Body of pancreas (tissue), 4 donors: Measurements from ENCODE around the gene GALNTL6. TPM values are rescaled to one million over a fixed set of nuclear protein-coding genes. Genes with fewer than 3 reads are reported as not detected.

Experiments used
- ATAC-seq: fragments of 150-250 bp; one replicate; pipeline ENCODE4 v1.9.1; 2016
- DNase-seq, 4 donors: peaks; one replicate each; pipeline ENCODE4 v3.0.0-alpha.2; 2019
- H3K27ac ChIP-seq, 4 donors: fragments of 200-600 bp; sonication (generic); 1 replicate in 3 of 4; 2 replicates in 1 of 4; pipeline versions ENCODE4 v1.5.1 to v1.6.1; 2016 to 2019; ENCODE audit warnings: mild to moderate bottlenecking in 1 of 4, mixed read lengths in 1 of 4, moderate library complexity in 1 of 4
- H3K27me3 ChIP-seq, 2 donors: fragments of 200-600 bp; sonication (generic); one replicate each; pipeline ENCODE4 v1.6.0; 2016; ENCODE audit warnings: mild to moderate bottlenecking in 1 of 2
- H3K36me3 ChIP-seq, 2 donors: fragments of 200-600 bp; sonication (generic); replicated peaks in 1 of 2; 2 replicates each; pipeline ENCODE4 v1.5.1; 2016; ENCODE audit warnings: low read depth in 2 of 2; ENCODE audit not compliant: insufficient read depth in 1 of 2
- H3K4me1 ChIP-seq: fragments of 200-600 bp; sonication (generic); one replicate; pipeline ENCODE4 v1.6.0; 2016
- H3K4me3 ChIP-seq, 2 donors: fragments of 200-600 bp; sonication (generic); 1 replicate in 1 of 2; 2 replicates in 1 of 2; pipeline ENCODE4 v1.5.1; 2016 to 2019
- H3K9me3 ChIP-seq, 3 donors: fragments of 200-600 bp; sonication (generic); 1 replicate in 2 of 3; 2 replicates in 1 of 3; pipeline ENCODE4 v1.5.1; 2016
- POLR2A ChIP-seq, 3 donors: fragments of 450-650 bp; IDR thresholded peaks; one replicate each; pipeline ENCODE4 v1.6.1; 2016; ENCODE audit warnings: antibody characterized with exemption in 3 of 3, mild to moderate bottlenecking in 2 of 3
- WGBS, 2 donors: methylation state at CpG; one replicate each; pipeline ENCODE4 v1.1.5; 2017; 5-methylcytosine and 5-hydroxymethylcytosine counted together
- intact Hi-C: fragments of 100-400 bp; cut with DNase I; formaldehyde crosslinking; loops from one replicate; pipeline ENCODE4 v1.15.1; 2023
- total RNA-seq, 2 donors: library from RNA; depleted of rRNA; stranded (reverse); fragments of >200 nt; gene quantifications; one replicate each; pipeline ENCODE4 v1.1.0, GENCODE V29; 2016
- TF ChIP-seq, protein P1 (sequence below), 7 experiments: fragments of 450-650 bp in 4 of 7; fragments of 200-600 bp in 3 of 7; sonication (generic) in 3 of 7; IDR thresholded peaks; one replicate each; pipeline ENCODE4 v1.5.1; 2016 to 2019; ENCODE audit warnings: antibody characterized with exemption in 7 of 7

The GALNTL6 gene
- total RNA-seq, 2 donors from 2014 or later: 0.26 TPM; not detected in 1

DNA sequence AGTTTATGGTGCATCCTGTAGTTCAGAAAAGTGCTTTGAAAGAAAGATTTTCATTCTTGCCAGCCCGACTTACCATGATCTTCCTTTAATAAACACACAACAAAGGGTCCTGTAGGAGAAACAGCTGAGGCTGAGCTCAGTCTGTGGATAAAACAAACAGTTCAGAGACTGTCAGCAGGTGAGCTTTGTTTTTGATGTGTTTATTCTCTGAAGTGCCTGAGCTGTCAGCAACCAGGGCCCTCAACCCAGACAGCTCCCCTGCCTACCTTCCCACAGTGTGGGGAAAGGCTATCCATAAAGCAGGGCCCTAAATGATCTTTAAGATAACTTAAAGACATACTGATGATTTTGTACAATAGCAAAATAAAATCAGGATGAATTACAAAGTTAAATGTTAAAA lies 896.2 kb downstream of the GALNTL6 start:
- TF ChIP-seq, protein P1, sequence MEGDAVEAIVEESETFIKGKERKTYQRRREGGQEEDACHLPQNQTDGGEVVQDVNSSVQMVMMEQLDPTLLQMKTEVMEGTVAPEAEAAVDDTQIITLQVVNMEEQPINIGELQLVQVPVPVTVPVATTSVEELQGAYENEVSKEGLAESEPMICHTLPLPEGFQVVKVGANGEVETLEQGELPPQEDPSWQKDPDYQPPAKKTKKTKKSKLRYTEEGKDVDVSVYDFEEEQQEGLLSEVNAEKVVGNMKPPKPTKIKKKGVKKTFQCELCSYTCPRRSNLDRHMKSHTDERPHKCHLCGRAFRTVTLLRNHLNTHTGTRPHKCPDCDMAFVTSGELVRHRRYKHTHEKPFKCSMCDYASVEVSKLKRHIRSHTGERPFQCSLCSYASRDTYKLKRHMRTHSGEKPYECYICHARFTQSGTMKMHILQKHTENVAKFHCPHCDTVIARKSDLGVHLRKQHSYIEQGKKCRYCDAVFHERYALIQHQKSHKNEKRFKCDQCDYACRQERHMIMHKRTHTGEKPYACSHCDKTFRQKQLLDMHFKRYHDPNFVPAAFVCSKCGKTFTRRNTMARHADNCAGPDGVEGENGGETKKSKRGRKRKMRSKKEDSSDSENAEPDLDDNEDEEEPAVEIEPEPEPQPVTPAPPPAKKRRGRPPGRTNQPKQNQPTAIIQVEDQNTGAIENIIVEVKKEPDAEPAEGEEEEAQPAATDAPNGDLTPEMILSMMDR (IDR thresholded peaks at IDR 0.05): no peak
- TF ChIP-seq POLR2A (IDR thresholded peaks at IDR 0.05): no peak
- no peak for ATAC-seq
- DNase-seq: no peak
- H3K4me3 ChIP-seq: no peak overlapping the region
- no peaks in the 10 kb centered on the region for H3K4me1 ChIP-seq
- H3K9me3 ChIP-seq: no peaks in the 10 kb centered on the region
- 14 to 21% methylated on average over 1 of the region's 1 CpG for WGBS, 2 donors
- H3K27ac ChIP-seq: no peak overlapping the region
- intact Hi-C loops: no loop called here
- no peaks in the 10 kb centered on the region for H3K36me3 ChIP-seq
- H3K27me3 ChIP-seq: no peaks in the 10 kb centered on the region

DNA sequence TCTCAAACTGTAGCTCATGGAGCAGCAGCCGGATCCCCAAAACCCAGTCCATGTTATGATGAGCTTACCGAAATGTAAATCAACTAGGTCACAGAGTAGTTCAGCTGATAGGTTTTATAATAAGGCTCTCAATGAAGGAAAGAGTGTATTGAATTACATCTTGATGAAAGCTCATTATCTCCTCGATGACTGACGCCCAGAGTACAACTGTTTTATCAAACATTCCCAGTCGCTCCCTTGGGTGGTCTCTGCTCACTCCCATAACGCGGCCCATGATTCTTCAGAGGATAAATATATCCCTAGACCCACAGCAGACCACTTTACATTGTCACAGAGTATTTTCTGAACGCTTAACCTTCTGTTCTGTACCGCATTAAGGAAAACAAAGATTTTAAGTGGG lies 903.1 kb downstream of the GALNTL6 start:
- no peak for TF ChIP-seq POLR2A (IDR thresholded peaks at IDR 0.05)
- TF ChIP-seq, protein P1 (IDR thresholded peaks at IDR 0.05): no peak
- Histone ChIP-seq H3K9me3 (no peaks in the 10 kb centered on the region), H3K27ac (no peak overlapping the region), H3K4me3 (no peak overlapping the region), H3K4me1 (no peaks in the 10 kb centered on the region), H3K36me3 (no peaks in the 10 kb centered on the region), H3K27me3 (no peaks in the 10 kb centered on the region)
- no peak for ATAC-seq
- WGBS, 2 donors: 53 to 54% methylated on average over 9 of the region's 9 CpGs
- DNase-seq: no peak
- intact Hi-C loops: no loop called here

DNA sequence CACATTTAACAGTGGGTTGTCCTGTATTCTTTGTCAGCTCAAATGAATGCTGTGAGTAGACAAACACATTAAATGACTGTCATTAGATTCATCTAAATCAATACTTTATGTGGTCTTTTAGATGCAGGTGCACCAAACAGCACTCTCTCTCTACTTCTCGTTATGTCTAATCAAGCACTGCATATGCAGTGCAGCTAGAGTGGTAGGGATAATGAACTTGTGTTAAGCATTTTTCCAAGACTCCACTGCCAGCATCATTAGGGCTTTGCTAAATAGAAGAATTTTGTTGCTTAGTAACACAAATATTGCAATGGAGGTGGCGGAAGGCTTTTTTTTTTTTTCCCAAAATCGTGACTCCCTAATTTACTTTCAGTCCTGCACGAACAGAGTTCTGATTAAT lies 908.5 kb downstream of the GALNTL6 start:
- Histone ChIP-seq H3K4me3 (no peak overlapping the region), H3K4me1 (no peaks in the 10 kb centered on the region), H3K27me3 (no peaks in the 10 kb centered on the region), H3K36me3 (no peaks in the 10 kb centered on the region), H3K27ac (no peak overlapping the region), H3K9me3 (no peaks in the 10 kb centered on the region)
- intact Hi-C loops: no loop called here
- no peak for DNase-seq
- no peak for TF ChIP-seq POLR2A (IDR thresholded peaks at IDR 0.05)
- TF ChIP-seq, protein P1 (IDR thresholded peaks at IDR 0.05): no peak
- 43 to 45% methylated on average over 4 of the region's 4 CpGs for WGBS, 2 donors
- ATAC-seq: no peak

DNA sequence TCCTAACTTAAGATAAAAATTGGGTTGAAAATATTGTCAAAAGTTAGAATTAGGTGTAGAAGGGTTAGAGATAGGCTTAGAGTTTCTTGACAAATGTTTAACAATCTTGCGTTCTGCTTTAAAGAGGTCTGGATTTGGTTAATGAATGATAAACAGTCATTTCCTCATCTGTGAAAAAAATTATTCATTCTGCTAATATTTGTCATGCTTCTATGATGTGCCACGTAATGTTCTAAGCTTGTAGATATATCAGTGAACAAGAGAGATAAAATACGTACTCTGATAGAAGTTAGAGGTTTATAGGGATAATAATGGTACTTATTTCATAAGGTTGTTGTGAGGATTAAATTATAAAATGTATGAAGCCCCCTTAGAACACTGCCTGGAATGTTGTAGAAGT lies 912.4 kb downstream of the GALNTL6 start:
- no peak overlapping the region for H3K4me3 ChIP-seq
- H3K27me3 ChIP-seq: no peaks in the 10 kb centered on the region
- intact Hi-C loops: no loop called here
- no peaks in the 10 kb centered on the region for H3K36me3 ChIP-seq
- WGBS, 2 donors: 9 to 12% methylated on average over 3 of the region's 3 CpGs
- ATAC-seq (peak; percentile 56), DNase-seq (no peak)
- H3K27ac ChIP-seq: peak overlapping the region in 2 of 4 donors; percentile 16 to 33
- H3K4me1 ChIP-seq: no peaks in the 10 kb centered on the region
- H3K9me3 ChIP-seq: no peaks in the 10 kb centered on the region
- TF ChIP-seq POLR2A (IDR thresholded peaks at IDR 0.05): no peak
- TF ChIP-seq, protein P1 (IDR thresholded peaks at IDR 0.05): no peak

DNA sequence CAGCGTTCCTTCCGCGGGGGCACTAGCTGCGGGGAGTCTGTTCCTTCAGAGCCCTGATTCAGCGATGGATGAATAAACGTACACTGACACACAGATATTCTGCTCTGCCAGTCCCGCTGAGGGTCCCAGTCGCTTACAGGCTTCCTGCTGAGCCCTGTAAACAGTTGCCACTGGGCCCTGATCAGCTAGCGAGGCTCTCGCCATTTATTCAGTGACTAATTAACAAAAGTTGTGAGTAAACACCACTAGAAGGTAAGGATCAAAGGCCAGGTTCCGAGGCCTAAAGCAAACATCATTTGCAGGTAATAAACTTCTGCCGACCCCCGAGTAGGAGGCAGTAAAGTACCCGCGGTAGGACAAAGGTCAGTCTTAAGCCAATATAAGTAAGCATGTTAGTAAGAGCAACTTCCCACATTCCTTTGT lies 912.8 kb downstream of the GALNTL6 start:
- Histone ChIP-seq H3K27me3 (no peaks in the 10 kb centered on the region), H3K27ac (peak overlapping the region in 2 of 4 donors; percentile 16 to 33), H3K4me3 (no peak overlapping the region), H3K4me1 (no peaks in the 10 kb centered on the region), H3K9me3 (no peaks in the 10 kb centered on the region), H3K36me3 (no peaks in the 10 kb centered on the region)
- WGBS, 2 donors: 17 to 22% methylated on average over 15 of the region's 15 CpGs
- intact Hi-C loops: no loop called here
- DNase-seq: no peak
- ATAC-seq: peak; percentile 21
- no peak for TF ChIP-seq POLR2A (IDR thresholded peaks at IDR 0.05)
- TF ChIP-seq, protein P1 (IDR thresholded peaks at IDR 0.05): no peak
